Kidney capillary endothelial cell (primary cell): ENCODE measurements around the gene CLTB.
"Not testable (repeated sequence)": the region's sequence is repeated elsewhere in the genome, so short reads cannot be mapped to it uniquely, and the experiment has no call there.

Experiments
- DNase-seq: peaks from one replicate; pipeline ENCODE4 v3.0.0-alpha.2; 2018; ENCODE audit warnings: low spot score

CLTB gene

GRCh38 chr5:176426876-176427275 is 10.5 kb upstream of the CLTB start:
- DNase-seq = no peak

GRCh38 chr5:176425791-176426190 is 9.5 kb upstream of the CLTB start:
- no peak for DNase-seq

- DNase-seq = no peak
Observed at GRCh38 chr5:176425138-176425537, 8.8 kb upstream of the CLTB start.

GRCh38 chr5:176424181-176424580 is 7.8 kb upstream of the CLTB start:
- no peak for DNase-seq

- no peak for DNase-seq
Observed at GRCh38 chr5:176420972-176421544, 4.7 kb upstream of the CLTB start.

- no peak for DNase-seq
Observed at GRCh38 chr5:176420086-176420485, 3.7 kb upstream of the CLTB start.

- DNase-seq = no peak
Observed at GRCh38 chr5:176418251-176418650, 1.9 kb upstream of the CLTB start.

GRCh38 chr5:176416965-176417364 is 626 bp upstream of the CLTB start:
- no peak for DNase-seq

- no peak for DNase-seq
Observed at GRCh38 chr5:176415240-176415951, 943 bp downstream of the CLTB start.

GRCh38 chr5:176414704-176415103 is 1.6 kb downstream of the CLTB start:
- no peak for DNase-seq

GRCh38 chr5:176413709-176414191 is 2.6 kb downstream of the CLTB start:
- DNase-seq = no peak

GRCh38 chr5:176413255-176413565 is 3.1 kb downstream of the CLTB start:
- DNase-seq = no peak

- DNase-seq = no peak
Observed at GRCh38 chr5:176412517-176413254, 3.7 kb downstream of the CLTB start.

- DNase-seq = no peak
Observed at GRCh38 chr5:176410486-176411180, 5.7 kb downstream of the CLTB start.

- no peak for DNase-seq
Observed at GRCh38 chr5:176409765-176410164, 6.6 kb downstream of the CLTB start.

- no peak for DNase-seq
Observed at GRCh38 chr5:176408590-176408989, 7.7 kb downstream of the CLTB start.

GRCh38 chr5:176408252-176408573 is 8.1 kb downstream of the CLTB start:
- not testable (repeated sequence) for DNase-seq

GRCh38 chr5:176407456-176408251 is 8.7 kb downstream of the CLTB start:
- DNase-seq = no peak

GRCh38 chr5:176406436-176407052 is 9.8 kb downstream of the CLTB start:
- DNase-seq = no peak

- no peak for DNase-seq
Observed at GRCh38 chr5:176405656-176406435, 10.5 kb downstream of the CLTB start.
